GM12892 (cell line): ENCODE measurements around the gene ZSCAN29.

Experiments used
- POLR2A ChIP-seq: IDR thresholded peaks from 2 replicates; pipeline ENCODE4 v1.6.1; 2011; ENCODE audit warnings: low read depth, low read length, control low read depth
- POLR2AphosphoS5 ChIP-seq: IDR thresholded peaks from 2 replicates; pipeline ENCODE4 v1.6.1; 2011; ENCODE audit warnings: low read depth, low read length, control low read depth
- TAF1 ChIP-seq: IDR thresholded peaks from 2 replicates; pipeline ENCODE4 v1.6.1; 2011; ENCODE audit warnings: low read depth, mild to moderate bottlenecking, control low read depth, low read length, borderline replicate concordance

GRCh38 chr15:43347114-43347513 is 23.7 kb downstream of the ZSCAN29 start:
- no peak for TF ChIP-seq POLR2AphosphoS5
- TF ChIP-seq TAF1, result no peak
- no peak for TF ChIP-seq POLR2A
